Measurements from ENCODE around the gene PAGE4. TPM values are rescaled to one million over a fixed set of nuclear protein-coding genes. Genes with fewer than 3 reads are reported as not detected.

PAGE4 gene, protein sequence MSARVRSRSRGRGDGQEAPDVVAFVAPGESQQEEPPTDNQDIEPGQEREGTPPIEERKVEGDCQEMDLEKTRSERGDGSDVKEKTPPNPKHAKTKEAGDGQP
- not detected for polyA plus RNA-seq (2013, experiment 1 of 2; ENCODE audit: insufficient read length)
- polyA plus RNA-seq (2013, experiment 2 of 2; ENCODE audit: insufficient read length) = not detected

DNA sequence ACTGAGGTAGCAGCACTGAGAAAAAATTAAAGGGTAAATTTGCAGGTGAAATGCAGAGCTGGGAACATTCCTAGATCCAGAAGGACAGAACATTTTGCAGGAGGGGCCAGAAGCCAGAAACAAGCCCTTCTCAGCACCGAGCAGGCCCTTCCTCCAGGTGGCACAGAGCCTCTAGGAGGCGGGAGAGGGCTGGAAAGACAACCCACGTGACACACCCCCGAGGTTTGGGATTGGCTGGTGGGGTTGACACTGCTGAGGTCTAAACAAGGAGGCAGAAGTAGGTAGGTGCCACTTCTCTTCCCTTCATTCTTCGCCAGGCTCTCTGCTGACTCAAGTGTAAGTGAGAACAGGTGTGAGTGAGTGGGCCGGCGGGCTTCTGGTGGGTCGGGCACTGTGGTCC, at the start of gene PAGE4:
Gene PAGE4 (plus strand): TSS at position 288 of the 400 bp plus-strand sequence. CDS start 1,126 bp downstream, outside the sequence.
- no peak for DNase-seq

DNA sequence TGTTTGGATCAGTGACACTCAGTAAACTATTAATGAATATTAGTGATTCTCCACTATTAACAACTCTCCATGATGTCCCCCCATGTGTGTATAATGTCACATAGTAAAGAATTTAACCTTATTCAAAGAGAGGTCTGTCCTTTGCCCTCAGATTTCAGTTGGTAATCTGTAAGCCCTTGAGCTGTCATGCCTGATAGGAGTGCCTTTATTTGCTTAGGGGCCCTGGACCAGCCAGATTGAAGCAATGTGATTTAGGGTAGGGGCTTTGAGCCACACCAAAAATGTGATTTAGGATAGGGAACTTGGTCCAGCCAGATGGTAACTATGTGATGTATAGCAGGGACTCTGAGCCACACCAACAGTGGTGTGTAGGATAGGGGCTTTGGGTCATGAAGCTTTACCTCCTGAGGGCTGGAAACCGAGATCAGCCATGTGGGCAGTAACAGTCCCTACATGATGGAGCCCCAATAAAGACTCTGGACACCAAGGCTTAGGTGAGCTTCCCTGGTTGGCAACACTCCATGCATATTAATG, 44.3 kb upstream of the PAGE4 start:
- DNase-seq = no peak

DNA sequence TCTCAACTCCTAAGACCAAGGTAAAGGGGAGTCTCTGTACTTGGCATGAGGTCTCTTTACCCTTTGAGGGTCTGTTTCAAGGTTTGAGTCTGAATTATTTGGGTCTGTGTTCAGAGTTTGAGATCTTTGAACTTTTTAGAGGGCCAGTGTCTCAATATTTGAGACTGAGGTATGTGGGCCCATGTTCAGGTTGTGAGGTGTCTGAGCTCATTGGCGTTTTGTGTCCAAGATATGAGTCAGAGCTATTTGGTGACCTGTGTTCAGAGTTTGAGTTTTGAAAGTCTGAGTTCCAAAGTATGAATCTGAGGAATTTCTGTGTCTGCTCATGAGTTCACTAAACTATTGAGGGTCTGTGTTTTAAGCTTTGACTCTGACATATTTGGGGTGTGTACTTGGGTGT, 36.7 kb upstream of the PAGE4 start:
- no peak for DNase-seq

DNA sequence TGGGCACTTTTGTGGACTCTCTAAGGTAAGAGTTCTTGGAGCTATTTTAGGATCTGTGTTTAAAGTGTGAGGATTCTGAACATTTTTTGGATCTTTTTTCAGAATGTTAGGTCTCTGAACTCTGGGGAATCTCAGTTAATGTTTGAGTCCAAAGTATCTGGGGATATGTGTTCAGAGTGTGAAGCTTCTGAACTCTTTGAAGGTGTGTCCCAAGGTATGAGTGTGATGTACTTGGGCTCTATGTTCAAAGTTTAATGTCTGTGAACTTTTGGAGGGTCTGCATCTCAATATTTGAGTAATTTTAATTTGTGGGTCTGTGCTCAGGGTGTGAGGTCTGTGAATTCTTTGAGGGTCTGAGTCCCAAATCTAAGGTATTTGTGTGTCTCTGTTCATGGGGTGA, 35.4 kb upstream of the PAGE4 start:
- DNase-seq = no peak

DNA sequence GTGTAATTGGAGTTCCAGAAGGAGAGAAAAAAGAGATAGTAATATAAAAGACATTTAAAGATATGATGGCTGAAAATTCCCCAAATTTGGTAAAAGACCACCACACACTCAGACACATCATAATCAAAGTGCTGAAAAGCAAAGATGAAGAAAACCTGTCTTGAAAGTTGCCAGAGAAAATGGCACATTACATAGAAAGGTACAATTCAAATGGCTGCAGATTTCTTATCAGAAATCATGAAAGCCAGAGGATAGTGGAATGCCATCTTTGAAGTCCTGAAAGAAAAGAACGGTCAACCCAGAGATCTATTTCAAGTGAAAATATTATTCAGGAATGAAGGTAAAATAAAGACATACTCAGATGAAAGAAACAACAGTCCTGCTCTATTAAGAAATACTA, 29.3 kb upstream of the PAGE4 start:
- no peak for DNase-seq

DNA sequence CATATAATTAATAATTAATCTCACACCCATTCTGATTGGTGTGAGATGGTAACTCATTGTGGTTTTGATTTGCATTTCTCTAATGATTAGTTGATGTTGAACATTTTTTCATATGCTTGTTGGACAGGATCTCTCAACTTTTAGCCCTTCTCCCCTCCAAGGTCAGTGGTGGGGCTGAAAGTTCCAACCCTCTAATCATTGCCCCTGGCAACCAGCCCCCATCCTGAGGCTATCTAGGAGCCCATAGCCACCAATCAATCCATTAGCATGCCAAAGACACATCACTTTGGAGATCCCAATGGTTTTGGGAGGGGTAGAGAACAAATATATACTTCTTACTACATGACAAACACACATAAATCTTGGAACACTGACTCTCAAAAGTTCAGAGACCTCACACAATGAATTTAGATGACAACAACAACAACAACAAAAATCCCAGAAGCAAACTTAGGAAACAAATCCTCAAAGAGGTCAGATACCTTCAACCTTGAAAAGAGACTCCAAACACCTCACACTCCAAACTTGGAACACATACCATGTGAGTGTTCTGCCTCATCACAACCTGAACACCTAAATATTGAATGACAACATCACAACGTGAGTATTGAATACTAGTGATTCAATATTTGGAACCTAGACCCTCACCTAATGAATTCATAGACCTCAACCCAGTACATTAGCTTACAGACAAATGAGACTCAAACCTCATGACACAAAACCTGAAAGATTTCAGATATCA, 19.0 kb upstream of the PAGE4 start:
- no peak for DNase-seq

DNA sequence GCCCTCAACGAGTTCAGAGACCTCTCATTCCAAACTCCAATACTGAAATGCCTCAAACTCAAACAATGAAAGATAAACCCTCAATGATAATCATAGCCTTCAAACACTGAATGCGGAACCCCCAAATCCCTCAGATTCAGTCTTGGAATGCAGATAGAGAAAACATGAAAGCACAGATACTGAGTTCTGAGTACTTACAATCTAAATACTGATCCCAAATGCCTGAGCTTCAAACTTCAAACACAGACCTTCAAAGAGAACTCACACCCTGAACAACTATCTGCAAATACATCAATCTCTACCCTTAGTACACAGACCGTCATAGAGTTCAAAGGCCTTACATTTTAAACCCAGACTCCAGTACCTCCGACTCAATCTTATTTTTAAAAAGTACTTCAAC, 16.9 kb upstream of the PAGE4 start:
- DNase-seq = no peak

DNA sequence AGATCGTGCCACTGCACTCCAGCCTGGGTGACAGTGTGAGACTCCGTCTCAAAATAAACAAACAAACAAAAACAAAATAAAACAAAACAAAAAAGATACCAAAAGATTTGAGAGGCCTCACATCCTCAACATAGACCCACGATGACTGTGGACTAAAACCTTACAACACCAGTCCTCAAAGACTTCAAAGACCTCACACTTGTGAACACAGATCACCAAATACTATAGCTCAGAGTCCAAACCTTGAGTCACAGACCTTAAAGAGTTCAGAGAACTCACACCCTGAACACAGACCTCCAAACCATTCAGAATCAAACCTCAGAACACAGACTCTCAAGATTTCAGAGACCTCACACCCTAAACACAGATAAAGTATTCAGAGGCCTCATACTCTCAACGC, 12.7 kb upstream of the PAGE4 start:
- DNase-seq = no peak

DNA sequence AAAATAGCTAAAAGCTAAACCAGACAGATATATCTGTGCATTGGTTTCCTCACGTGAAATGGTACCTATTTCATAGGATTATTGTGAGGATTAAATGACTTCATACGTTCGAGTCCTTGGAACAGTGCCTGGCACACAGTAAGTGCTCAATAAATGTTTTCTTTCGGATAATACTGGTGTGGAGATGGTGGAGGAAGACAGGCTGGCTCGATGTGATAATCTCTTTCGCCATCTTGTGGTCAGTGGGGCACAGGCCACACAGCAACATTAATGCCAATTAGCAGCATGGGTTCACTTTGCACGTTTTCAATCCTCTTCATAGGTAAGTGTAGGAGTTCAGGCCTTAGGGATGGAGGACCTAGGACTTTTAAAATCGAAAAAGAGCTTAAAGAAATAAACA, 9.3 kb downstream of the PAGE4 start:
- DNase-seq = peak; percentile 8

DNA sequence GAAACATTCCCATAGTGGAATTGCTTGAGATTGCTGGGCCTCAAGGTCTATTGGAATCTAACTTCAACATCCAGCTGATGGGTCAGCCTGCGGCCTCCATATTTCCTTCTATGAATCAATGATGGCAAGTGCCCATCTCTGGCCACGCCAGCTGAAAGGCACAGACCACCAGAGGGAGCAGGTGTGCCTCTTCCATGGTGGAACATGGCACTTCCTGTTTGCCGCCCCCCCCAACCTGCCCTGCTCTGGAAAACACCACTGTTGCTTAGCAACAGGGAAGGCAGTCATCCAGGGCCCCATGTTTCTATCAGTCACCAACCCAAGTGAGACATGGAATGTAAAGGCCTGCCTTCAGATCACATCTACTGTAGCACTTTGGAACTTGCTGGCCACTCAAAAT, 11.6 kb downstream of the PAGE4 start:
- DNase-seq = peak; percentile 40

DNA sequence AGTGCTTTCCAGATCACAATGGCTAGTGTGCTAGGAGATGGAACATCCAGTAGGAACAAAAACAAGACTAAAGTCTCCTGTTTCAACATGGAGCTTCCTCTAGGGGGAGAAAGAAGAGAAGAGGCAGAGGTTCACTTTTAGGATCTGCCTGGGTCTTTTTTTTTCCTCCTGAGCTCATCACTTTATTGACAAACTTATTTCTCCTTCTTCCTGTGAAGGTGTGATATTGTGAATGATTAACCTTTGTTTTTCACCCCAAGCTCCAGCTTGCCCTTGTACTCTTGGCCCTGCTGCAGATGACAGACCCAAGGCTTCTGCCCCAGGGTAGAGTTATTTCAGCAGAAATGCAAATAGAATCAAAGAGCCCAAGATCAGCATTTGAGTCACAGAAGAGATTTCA, 13.5 kb downstream of the PAGE4 start:
- DNase-seq = no peak

DNA sequence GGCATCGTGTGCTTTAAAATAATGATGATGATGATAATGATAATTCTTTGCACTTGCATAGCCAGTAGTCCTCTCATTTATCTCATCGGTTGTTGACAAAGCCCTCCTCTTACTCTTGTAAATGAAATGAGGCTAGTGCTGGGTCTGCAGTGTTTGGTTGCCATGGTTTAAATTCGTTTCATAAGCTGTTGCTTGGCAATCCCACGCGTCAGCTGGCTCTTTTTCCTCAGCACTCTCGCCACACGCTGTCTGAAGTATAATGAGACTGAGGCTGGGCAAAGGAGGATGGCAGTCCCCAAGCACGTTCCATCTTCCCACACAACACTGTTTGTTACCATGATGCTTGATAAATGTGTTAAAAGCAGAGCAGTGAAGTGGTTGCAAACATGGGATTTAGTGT, 15.5 kb downstream of the PAGE4 start:
- no peak for DNase-seq

DNA sequence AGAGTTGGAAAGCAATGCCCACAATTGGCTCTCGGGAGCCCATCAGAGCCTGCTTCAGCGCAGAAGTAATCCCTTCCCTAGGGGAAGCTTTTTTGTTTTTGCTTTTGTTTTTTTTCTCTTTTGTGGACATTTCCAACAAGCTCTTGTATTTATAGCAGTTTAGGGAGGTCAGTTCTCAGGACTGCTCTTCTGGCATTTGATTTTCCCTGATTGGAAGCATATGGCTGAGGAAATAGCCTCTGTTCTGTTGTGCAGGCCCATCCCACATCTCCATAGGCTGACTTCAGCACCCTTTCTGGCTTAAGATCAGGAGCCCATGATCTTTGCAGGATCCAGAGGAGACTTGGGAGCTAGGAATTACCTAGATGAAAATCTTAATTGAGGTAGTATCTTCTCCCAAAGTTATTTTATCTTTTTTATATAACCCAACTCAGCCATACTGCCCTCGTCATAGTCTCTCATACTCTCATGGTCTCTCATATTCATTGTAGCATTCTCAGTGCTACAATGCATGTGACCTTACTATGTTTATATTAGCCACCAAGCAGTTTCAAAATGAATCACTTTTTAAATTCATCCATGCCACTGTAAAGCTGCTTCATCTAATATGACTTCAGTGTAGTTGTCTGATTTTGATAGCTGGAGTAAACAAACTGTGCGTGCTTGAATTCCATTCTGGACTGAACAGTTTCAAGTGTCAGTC, 16.7 kb downstream of the PAGE4 start:
- no peak for DNase-seq

DNA sequence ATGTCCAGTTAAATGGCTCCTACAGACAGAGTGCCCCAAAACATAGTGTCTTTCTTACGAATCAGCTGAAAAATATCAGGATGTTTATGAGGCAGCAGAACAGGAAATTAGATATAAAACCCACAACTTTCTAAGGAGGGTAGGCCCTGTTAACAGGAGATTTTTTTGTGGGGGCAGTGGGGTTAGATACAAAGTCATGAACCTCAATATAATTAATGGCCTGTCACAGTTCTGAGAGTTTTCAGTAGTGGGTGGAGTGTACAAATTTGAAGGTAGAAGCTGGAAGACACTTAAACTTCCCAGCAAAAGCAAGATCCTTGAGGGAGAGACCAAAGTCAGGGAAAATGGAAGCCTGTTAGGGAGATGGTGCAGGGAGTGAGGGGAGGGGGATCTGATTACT, 17.4 kb downstream of the PAGE4 start:
- no peak for DNase-seq

DNA sequence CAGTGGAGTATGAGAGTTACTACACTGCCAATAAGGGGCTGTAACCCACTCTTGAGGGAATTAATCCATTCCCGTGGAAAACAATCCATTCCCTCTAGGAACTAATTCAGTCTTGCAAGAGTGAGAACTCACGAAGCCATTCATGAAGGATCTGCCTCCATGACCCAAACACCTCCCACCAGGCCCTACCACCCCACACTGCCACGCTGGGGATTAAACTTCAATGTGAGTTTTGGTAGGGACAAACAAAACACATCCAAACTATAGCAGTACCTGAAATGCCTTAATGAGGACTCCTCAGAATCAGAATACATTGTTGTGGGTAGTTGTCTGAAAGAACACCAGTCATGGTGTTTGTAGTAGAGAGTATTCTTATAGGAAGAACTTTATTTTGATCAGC, 19.2 kb downstream of the PAGE4 start:
- DNase-seq = no peak

DNA sequence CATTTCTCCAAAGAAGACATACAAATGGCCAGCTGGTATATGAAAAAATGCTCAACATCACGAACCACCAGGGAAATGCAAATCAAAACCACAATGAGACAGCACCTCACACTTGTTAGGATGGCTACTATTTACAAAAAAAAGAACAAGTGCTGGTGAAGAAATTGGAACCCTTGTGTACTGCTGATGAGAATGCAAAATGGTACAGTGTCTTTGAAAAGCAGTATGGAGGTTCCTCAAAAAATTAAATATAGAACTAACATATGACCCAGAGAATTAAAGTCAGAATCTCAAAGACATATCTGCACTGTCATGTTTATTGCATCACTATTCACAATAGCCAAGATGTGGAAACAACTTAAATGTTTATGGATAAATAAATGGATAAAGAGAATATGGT, 20.9 kb downstream of the PAGE4 start:
- no peak for DNase-seq

DNA sequence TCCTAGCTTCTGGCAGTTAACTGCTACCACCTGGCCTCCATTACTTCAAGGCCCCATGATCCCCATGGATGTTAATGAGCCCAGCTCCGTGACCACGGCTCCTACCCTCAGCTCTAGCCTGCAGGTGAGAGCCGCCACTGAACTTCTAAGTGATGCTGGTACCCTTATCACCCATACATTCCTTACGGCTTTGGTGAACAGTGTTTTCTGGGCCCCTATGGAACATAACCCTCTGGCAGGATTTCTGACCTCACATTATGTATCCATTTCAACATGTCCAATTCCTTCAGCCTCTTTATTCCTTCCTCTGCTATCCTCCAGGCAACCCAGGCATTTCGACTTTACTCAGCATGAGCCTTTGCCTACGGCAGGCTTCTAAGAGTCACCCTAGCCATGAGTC, 24.6 kb downstream of the PAGE4 start:
- no peak for DNase-seq

DNA sequence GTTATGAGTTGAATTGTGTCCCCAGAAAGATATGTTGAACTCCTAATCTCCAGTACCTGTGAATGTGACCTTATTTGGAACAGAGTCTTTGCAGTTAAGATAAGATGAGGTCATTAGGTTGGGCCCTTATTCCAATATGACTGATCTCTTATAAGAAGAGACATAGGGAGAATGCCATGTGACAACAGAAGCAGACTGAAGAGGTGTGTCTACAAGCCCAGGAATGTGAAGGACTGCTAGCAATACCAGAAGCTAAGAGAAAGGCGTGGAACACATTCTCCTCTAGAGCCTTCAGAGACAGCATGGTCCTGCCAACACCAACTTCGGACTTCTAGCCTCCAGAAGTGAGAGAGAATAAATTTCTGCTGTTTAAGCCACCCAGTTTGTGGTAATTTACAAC, 27.7 kb downstream of the PAGE4 start:
- no peak for DNase-seq

DNA sequence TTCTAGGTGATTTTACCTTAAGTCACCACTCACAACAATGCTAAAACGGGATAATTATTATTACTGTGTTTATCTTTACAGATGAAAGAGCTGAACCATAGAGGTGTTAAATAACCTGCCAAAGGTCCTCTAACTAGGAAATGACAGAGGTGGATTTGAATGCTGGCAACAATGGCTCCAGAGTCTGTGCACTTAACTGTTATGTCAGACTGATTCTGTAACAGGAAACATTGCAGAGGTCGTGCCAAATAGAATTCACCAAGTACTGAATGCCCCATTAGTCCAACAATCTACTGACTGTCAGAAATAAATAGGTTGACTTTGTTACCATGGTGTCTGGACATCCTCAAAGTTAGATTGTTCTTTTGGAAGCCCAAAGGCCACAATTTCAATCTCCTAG, 29.2 kb downstream of the PAGE4 start:
- no peak for DNase-seq

DNA sequence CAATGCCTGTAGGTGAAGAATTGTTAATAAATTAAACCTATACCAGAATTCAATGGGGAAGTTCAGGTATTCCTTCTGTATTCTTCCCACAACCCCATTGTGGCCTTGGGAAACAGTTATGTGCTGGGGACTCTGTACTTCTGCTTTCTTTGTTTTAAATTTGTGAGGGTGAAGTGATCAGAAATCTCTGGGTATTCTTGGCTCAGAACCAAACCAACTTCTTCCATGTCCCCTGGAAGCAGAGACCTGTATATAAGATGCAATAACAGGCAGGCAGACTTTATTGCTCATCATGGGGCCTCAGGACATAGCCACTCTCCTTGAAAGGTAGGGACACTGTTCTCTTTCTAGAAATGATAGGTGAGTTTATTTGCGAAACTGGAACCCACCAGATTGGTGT, 30.4 kb downstream of the PAGE4 start:
- DNase-seq = no peak

DNA sequence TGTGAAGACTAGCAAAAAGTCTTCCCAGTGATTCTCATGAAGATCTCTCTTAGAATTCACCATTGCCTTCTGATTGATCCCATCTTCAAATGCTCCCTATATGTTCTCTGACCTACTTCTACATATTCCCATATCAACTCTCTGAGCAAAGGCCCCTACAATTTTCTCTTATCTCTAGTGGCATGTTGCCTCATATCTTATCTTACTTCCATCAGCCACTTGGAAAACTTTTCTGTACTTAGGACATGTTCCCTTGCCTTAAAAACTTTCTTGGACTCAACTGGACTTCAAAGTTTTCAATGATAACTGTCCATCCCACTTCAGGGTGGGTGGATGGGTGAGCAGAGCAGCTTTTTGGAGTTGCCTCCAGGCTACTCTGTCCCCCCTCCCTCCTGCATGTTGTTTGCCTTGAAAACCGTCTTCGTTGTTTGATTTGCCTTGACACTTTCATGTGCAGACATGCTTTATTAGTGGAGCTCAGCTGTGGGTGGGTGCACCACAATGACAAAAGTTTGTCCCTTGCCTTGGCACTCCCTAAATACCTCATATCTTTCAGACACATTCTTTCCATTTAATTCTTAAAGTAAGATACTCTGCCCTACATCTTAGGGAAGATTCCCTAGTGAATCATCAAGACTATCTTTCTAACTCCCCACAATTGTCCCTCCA, 31.9 kb downstream of the PAGE4 start:
- DNase-seq = no peak

DNA sequence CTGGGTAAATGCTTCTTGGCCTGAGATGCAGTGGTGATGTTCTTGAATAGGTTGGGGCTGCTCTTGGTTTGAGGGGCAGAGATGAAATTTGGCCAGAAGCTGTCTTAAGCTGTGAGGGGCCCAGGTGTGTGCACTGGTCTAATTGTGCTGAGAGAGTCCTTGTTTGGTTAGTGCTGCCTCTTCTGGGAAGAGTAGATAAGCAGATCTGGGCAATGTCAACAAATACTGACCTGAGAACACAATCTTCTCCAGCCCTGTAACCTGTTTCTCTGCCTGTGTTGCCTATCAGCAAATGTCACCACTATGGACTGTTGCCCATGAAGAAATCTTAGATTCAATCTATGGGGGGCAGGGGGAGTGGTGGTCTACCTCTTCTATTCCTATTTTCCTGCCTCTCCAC, 33.0 kb downstream of the PAGE4 start:
- DNase-seq = no peak

DNA sequence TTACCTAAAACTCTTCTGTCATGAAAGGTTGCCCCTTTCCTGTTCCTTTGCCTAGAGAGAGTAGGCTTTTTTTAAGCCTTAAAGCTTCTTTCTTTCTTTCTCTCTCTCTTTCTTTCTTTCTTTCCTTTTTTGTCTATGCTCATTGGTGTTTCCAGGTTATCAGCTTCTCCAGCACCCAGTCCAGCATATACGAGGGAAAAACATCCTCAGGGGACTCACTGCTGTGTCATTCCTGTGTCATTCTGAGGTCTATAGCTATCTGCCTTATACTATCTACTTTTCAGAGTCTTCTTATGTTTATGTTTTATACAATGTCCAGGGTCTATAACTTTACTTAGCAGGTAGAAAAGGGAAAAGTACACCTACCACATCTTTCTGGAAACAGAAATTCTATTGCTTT, 39.6 kb downstream of the PAGE4 start:
- DNase-seq = no peak
